ENCODE results near the gene AUTS2.

GRCh38 chr7:70669854-70670253 is 1071.6 kb downstream of the AUTS2 start:
- no peak for TF ChIP-seq CTCF (IDR thresholded peaks at IDR 0.05; ENCODE audit: insufficient read depth, low read length)
- TF ChIP-seq POLR2AphosphoS5 (IDR thresholded peaks at IDR 0.05; ENCODE audit: low read depth): no peak
- no peak for TF ChIP-seq GABPA (IDR thresholded peaks at IDR 0.05; ENCODE audit: low read depth)
- TF ChIP-seq REST (IDR thresholded peaks at IDR 0.05; ENCODE audit: insufficient replicate concordance, low read depth): no peak

Data from HL-60 (cell line).